GM20000 (cell line): ENCODE measurements around the gene PI16.

Experiments
- DNase-seq: peaks from one replicate; pipeline ENCODE4 v3.0.0; 2012; ENCODE audit warnings: low spot score
- TF ChIP-seq, protein P1 (sequence below): IDR thresholded peaks from 2 replicates; pipeline ENCODE4 v1.5.1; 2012; ENCODE audit warnings: mild to moderate bottlenecking, control low read depth; ENCODE audit errors: extremely low read depth, missing control alignments

PI16 gene

DNA sequence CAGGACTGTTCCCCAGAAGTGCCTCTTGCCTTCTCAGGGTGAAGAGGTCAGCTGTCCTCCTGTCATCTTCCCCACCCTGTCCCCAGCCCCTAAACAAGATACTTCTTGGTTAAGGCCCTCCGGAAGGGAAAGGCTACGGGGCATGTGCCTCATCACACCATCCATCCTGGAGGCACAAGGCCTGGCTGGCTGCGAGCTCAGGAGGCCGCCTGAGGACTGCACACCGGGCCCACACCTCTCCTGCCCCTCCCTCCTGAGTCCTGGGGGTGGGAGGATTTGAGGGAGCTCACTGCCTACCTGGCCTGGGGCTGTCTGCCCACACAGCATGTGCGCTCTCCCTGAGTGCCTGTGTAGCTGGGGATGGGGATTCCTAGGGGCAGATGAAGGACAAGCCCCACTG, 9.8 kb downstream of the PI16 start:
- TF ChIP-seq, protein P1, sequence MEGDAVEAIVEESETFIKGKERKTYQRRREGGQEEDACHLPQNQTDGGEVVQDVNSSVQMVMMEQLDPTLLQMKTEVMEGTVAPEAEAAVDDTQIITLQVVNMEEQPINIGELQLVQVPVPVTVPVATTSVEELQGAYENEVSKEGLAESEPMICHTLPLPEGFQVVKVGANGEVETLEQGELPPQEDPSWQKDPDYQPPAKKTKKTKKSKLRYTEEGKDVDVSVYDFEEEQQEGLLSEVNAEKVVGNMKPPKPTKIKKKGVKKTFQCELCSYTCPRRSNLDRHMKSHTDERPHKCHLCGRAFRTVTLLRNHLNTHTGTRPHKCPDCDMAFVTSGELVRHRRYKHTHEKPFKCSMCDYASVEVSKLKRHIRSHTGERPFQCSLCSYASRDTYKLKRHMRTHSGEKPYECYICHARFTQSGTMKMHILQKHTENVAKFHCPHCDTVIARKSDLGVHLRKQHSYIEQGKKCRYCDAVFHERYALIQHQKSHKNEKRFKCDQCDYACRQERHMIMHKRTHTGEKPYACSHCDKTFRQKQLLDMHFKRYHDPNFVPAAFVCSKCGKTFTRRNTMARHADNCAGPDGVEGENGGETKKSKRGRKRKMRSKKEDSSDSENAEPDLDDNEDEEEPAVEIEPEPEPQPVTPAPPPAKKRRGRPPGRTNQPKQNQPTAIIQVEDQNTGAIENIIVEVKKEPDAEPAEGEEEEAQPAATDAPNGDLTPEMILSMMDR: no peak
- no peak for DNase-seq

DNA sequence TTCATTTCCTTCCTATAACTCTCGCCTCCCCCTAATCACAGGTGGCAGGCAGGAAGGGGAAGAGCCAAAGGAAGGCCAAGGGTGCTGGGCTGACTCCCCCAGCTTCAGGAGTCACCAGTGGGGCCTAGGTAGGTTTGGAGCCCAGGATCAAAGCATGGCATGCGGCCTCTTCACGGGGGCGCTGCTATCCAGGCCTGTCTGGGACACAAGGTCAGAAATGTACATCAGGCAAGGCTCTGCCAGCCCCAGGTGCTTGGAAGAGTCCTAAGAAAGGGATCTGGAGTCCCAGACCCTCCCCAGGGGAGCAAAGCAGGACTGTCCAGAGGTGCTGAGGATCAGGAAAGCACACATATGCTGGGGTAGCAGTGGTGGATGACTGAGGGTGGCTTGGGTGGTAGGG, 10.4 kb downstream of the PI16 start:
- DNase-seq: no peak
- TF ChIP-seq, protein P1: no peak

- no peak for DNase-seq
- TF ChIP-seq, protein P1: no peak
These were observed 12.8 kb downstream of the PI16 start for GRCh38 chr6:36967301-36967700.

- TF ChIP-seq, protein P1: no peak
- DNase-seq: no peak
These were observed 13.2 kb downstream of the PI16 start for GRCh38 chr6:36967757-36968156.

- TF ChIP-seq, protein P1: no peak
- DNase-seq: no peak
These were observed 13.9 kb downstream of the PI16 start for GRCh38 chr6:36968266-36968977.

DNA sequence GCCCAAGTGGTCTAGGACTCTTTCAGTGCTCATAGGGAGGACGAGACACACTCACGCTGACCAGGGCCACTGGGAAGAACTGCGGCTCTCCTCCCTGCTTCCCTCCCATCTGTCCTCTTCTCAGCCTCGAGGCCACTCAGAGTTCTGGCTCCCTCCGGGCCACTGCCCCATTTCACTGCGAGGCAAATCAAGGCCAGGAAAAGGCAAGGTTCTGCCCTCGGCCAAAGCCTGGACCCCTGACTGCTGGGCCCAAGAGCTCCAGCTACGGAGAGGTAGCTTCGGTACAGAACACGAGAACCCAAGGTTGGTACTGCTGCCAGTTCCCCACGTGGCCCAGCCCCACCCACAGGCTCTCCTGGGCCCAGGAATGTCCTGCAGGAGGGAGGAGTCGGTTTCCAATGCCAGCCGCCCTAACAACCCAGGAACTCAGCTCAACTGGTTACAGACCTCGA, 14.7 kb downstream of the PI16 start:
- DNase-seq: no peak
- TF ChIP-seq, protein P1: no peak

DNA sequence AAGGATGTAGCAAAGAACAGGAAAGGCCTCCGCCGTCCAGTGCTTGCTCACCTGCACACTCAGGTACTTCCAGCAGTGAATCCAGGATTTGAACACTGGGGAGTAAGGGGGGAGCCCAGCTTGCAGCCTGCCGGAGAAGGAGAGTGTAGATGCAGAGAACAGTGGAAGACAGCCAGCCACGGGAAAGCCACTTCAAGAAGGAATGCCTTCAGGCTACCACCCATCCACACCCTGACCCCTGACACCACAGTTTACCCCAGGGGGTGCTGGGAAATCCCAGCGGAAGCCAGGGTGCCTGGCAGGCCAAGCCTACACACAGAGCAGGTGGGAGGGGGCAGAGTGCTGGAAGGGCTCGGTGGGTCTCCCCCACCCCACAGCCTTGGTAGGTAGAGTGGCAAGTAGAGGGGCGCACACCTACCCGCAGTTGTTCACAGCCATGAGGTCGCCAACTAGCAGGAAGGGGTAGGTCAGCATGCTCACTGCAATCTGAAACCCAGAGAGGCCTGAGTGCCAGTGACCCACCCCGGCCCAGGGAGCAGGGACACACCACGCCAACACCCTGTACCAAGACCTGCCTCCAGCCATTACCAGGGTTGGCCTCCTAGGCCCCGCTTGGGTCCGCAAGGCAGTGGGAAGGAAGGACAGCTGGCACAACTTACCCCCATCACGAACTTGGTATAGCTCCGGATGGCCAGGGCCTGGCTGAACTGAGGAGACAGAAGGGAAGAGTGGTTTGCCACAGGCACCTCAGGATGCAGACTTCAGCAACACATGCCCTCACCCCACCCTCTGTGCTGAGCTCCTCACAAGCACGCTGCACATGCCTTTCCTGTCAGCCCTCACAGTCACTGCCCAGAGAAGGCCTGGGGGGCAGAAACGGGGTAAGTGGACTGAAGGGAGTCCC, 15.7 kb downstream of the PI16 start:
- DNase-seq: no peak
- TF ChIP-seq, protein P1: no peak
